ENCODE data around the gene MACROD2. TPM values are rescaled to one million over a fixed set of nuclear protein-coding genes. Genes with fewer than 3 reads are reported as not detected.

MACROD2 gene
- total RNA-seq, 1 experiment from 2014 or later = 0.86 TPM

GRCh38 chr20:14525426-14525825 lies 530.1 kb downstream of the MACROD2 start:
- DNase-seq (ENCODE audit: low read depth) = no peak

GRCh38 chr20:14526891-14527290 lies 531.6 kb downstream of the MACROD2 start:
- DNase-seq (ENCODE audit: low read depth) = no peak

GRCh38 chr20:14531786-14532185 lies 536.5 kb downstream of the MACROD2 start:
- DNase-seq (ENCODE audit: low read depth) = no peak

DNA sequence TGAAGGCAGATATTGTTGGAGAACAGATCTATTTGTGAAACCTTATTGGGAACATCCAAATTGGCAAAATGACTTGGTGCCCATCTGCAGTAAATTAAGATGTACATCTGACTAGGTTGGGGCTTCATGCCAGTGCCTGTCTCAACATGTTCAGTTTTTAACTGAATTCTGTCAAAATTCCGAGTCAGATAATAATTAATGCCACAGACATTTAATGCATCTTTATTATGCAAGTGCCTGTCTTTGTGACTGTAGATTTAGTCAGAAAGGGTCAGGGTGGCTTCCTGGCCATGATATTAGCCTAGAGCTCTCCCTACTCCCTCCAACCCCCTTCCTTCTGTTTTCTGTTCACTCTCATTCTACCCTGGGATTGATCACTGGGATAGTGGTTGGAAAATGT lies 541.4 kb downstream of the MACROD2 start:
- no peak for DNase-seq (ENCODE audit: low read depth)

GRCh38 chr20:14538433-14538832 lies 543.1 kb downstream of the MACROD2 start:
- no peak for DNase-seq (ENCODE audit: low read depth)

DNA sequence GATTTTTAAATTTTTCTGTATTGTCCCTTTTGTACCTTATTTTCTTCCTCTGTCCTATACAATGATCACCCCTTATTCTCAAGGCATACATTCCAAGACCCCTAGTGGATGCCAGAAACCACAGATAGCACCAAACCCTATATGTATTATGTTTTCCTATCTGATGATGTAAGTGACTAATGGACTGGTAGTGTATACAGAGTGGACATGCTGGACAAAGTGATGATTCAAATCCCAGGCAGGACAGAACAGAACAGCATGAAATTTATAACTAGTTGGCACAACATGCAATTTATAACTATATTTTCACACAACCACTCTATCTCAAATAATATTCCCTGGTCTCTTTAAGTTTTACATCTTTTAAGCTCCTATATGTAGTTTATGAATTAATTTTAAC lies 547.7 kb downstream of the MACROD2 start:
- DNase-seq (ENCODE audit: low read depth) = no peak

GRCh38 chr20:14544688-14545087 lies 549.4 kb downstream of the MACROD2 start:
- DNase-seq (ENCODE audit: low read depth) = no peak

GRCh38 chr20:14550655-14551054 lies 555.3 kb downstream of the MACROD2 start:
- DNase-seq (ENCODE audit: low read depth) = no peak

GRCh38 chr20:14553774-14554534 lies 558.6 kb downstream of the MACROD2 start:
- no peak for DNase-seq (ENCODE audit: low read depth)

- DNase-seq (ENCODE audit: low read depth) = no peak
These were observed 560.4 kb downstream of the MACROD2 start for GRCh38 chr20:14555676-14556075.

GRCh38 chr20:14556206-14556605 lies 560.9 kb downstream of the MACROD2 start:
- DNase-seq (ENCODE audit: low read depth) = no peak

DNA sequence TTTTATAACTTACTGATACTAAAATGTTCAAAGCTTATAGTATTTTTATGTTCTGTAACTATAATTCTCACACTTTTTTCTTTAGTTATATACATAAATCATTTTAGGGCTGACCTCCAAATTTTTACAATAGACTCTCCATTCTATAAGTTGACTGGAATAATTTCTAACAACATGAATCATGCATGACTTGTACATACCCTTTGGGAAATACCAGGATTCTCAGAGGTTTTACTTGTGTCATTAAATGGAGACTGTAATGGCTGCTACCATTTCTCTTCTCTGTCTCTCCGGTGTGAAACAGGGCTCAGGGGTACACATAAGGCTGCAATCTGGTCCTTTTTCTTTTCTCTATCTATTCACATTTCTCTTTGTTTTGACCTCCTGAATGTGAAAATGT lies 564.3 kb downstream of the MACROD2 start:
- DNase-seq (ENCODE audit: low read depth) = no peak

GRCh38 chr20:14561741-14562221 lies 566.5 kb downstream of the MACROD2 start:
- no peak for DNase-seq (ENCODE audit: low read depth)

- no peak for DNase-seq (ENCODE audit: low read depth)
These were observed 567.7 kb downstream of the MACROD2 start for GRCh38 chr20:14562981-14563380.

DNA sequence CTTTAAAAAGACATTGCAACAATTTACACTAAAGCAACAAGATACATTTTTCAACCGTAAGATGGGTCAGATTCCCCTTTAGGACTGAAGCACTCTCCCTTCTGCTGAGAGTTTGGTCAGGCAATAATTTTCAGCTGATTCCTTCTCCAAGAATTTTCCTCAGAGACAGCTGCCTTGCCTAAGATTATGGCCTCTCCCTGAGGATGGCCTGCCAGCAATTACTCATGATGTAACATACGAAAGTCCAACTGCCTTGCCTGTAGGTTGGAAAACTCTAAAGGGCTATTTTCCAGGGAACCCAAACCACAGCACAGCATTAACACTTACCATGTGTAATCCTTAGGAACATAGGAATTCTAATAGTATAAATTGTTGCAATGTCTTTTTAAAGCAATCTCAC lies 571.2 kb downstream of the MACROD2 start:
- DNase-seq (ENCODE audit: low read depth) = no peak

DNA sequence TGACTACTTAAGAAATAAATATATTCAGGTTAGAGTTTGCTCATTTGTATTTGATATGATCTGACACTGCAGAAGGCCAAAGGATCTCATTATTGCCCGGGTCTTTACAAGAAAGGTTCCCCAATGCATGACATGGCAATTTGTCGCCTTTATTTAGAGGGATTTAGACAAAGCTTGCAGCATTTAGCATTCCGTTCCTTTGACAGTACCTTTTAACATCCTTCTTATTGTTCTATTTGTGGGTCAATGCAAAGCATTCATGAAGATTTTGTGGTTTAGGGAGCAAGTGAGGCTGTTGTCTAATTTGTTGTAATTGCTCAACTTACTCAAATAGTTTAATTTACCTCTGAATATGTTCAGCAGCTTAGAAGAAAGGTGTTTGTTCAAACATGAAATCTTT lies 572.9 kb downstream of the MACROD2 start:
- no peak for DNase-seq (ENCODE audit: low read depth)

- no peak for DNase-seq (ENCODE audit: low read depth)
These were observed 573.4 kb downstream of the MACROD2 start for GRCh38 chr20:14568701-14569100.

GRCh38 chr20:14569641-14570040 lies 574.3 kb downstream of the MACROD2 start:
- DNase-seq (ENCODE audit: low read depth) = no peak

GRCh38 chr20:14570811-14571210 lies 575.5 kb downstream of the MACROD2 start:
- no peak for DNase-seq (ENCODE audit: low read depth)

DNA sequence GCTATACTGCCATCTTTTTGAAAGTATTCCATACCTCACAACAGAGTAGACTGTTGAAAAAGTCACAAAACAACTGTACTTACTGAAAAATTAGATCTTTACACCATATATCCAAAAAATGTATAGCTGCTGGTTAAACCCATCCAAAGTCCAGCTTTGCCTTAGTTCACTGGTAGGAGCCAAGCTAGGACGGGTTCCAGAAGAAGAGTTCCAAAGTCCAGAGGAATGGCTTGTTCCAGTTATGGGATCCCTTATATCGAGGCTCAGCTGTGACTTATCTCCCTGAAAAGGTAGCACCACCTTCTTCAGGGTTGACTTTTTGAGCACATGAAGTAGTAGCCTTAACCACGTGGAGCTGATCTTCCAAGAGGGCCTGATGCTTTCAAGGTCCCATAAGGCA lies 578.4 kb downstream of the MACROD2 start:
- DNase-seq (ENCODE audit: low read depth) = no peak

- no peak for DNase-seq (ENCODE audit: low read depth)
These were observed 581.0 kb downstream of the MACROD2 start for GRCh38 chr20:14576196-14576877.

- DNase-seq (ENCODE audit: low read depth) = no peak
These were observed 585.2 kb downstream of the MACROD2 start for GRCh38 chr20:14580418-14581074.

- DNase-seq (ENCODE audit: low read depth) = no peak
These were observed 586.4 kb downstream of the MACROD2 start for GRCh38 chr20:14581731-14582130.

Data from Daoy (cell line).